Stimulated activated CD4-positive, alpha-beta T cell treated with anti-CD3 and anti-CD28 coated beads, Interleukin-12 subunit alpha, Interleukin-12 subunit beta, amount 100 ng/mL, for 4 hours (primary cell): Measurements from ENCODE around the gene HSFX2.
"Not testable (repeated sequence)": the region's sequence is repeated elsewhere in the genome, so short reads cannot be mapped to it uniquely, and the experiment has no call there.

Source experiments
- DNase-seq: peaks from one replicate; pipeline ENCODE4 v3.0.0-alpha.2; 2020

The HSFX2 gene

GRCh38 chrX:149595214-149595613 lies at the start of gene HSFX2:
TSS of gene HSFX2 (minus strand) at chrX:149595314. CDS start at chrX:149594700, 614 bp downstream.
- not testable (repeated sequence) for DNase-seq

DNA sequence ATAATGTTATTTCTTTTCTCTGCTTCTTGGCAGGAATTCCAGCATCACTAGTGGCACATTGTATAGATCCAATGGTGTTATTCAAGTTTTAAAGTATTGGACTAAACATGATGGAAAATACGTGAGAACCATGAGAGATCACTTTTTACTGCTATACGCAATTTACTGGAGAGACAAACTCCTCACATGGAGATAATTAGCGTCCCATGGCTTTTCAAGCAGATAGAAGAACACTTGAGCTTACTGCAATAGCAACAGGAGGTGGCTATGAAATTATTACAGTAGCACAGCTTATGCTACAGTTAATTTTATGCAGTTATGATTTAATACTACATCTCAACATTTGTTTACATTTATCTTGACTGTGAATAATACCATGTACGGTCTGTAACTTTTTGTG lies 48.4 kb upstream of the HSFX2 start:
- no peak for DNase-seq

DNA sequence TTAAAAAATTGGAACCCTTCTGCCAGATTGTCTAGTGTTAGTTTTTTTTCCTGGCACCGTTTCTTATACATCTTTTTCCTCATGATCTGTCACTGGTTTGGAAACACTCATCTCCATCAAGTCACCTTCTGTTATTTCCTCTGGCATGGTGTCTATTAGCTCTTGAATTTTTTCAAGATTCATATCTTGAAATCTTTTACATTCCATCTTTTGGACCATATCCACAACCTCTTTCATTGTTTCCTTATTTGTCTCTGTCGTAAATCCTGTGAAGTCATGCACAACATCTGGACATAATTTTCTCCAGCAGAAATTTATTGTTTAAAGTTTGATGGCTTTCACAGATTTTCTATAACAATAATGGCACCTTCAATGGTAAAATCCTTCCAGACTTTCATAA lies 46.7 kb upstream of the HSFX2 start:
- no peak for DNase-seq

DNA sequence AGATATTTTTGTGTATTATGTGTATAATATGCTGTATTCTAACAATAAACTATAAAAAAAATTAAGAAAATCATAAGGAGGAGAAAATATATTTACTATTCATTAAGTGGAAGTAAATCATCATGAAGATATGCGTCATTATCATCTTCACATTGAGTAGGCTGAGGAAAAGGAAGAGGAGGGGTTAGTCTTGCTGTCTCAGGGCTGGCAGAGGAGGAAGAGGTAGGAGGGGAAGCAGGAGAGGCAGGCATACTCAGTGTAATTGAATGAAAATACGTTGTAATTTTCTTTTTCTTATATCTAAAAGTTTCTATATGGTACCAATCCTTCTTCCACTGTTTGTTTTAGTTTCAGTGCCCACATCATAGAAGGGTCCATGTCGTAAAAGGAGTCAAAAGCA lies 46.3 kb upstream of the HSFX2 start:
- no peak for DNase-seq

DNA sequence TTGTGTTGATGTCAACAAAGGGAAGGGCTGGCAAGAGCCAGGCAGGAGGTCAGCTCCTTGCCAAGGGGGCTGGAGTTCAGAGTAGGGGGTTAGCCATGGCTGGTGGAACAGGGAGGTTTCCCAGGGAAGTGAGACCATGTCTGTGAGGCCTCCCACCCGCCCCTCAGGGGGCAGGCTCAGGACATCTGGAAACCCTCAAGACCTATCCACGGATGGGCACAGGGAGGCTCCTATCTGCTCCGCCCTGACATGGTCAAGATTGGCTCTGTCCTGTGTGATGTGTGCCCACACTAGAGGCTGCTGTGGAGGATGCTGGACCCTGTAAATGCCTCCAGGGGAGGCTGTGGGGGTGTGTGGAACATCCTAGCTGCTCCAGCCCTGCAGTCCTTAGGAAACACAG lies 44.5 kb upstream of the HSFX2 start:
- no peak for DNase-seq

- DNase-seq: no peak
Measured at GRCh38 chrX:149638860-149639259, 43.7 kb upstream of the HSFX2 start.

DNA sequence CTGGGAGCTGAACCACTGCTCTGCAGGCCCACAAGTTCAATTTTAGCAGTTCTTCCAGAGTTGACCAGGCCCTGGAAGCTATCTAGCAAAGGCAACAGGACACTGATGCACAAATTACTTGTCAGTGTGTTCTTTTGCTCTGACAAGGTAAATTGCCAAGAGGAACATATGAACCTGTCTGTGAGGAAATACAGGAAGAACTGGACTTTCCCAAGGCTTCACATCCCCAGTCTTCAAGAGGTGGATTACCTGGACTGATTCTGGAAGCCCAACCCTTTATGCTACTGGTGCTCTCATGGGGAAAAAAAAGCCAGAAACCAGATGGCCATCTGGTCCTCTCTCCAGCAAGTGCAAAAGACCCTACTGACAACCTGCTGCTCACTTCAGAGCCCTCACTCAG lies 38.4 kb upstream of the HSFX2 start:
- DNase-seq: no peak

DNA sequence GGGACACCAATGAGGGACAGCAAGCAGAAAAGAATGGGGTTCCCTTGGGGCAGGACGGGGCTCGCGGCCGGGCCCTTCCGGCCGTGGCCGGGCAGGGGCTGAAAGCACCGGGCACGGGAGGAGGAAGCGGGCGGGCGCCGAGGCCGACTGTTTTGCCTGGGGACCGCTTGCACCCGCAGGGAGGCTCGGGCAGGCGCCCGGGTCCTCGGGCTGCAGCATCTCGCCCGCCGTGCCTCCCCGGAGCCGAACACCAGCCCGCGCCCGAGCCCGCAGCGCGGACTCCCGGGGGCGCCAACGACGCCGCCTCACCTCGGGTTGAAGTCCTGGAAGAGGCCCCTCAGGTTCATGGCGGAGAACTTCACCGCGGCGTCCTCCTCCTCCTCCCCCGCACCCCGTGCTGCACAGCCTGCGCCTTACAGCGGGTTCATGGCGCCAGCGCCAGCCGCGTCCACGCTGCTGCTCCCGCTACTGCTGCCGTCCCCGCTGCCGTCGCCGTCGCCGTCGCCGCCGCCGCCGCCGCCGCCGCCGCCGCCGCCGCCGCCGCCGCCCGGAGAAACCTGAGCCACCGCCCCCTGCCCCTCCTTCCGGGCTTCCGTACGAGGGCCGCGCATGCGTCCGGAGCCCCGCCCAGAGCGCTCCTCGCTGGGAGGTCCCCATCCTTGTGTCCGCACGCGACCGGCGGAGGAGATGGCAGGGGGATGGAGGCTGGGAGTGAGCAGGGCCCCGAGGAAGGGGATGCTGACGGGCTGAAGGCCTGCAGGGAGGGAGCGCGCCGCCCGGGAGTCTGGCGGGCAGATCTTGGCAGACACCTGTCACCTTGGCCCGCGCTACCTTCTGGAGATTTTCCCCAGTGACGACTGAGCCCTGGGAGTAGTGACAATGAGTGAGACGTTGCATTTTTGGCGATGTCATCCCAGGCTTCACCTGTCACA lies 36.4 kb upstream of the HSFX2 start, which contains the start of gene TMEM185A:
TSS of gene TMEM185A (minus strand) at position 559 of the 932 bp plus-strand sequence. CDS start at position 347, 212 bp downstream.
- peak; percentile 70 for DNase-seq

DNA sequence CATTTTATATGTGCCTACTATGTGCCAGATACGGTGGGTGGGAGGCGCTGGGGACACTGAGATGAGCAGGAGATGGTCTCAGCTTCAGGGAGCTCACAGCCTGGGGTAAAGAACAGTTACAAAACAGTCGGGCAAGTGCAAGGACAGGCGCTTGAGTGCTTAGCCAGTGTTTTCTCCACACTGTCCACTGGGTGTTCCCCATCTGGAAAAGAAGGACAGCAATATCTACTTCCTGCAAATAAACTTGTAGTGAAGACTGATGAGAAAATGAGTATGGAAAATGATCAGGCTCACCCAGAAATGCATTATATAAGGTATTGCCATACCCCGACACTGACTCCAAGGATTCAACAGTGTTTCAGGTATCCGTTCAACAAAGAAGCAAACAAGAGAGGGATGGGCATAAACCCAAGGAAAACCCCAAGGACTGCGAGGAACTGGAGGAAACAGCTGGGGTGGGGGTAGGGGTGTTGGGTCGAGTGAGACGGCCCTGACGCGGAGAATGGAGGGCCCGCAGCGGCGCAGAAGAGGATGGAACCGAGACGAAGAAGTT lies 35.6 kb upstream of the HSFX2 start:
- DNase-seq: no peak

DNA sequence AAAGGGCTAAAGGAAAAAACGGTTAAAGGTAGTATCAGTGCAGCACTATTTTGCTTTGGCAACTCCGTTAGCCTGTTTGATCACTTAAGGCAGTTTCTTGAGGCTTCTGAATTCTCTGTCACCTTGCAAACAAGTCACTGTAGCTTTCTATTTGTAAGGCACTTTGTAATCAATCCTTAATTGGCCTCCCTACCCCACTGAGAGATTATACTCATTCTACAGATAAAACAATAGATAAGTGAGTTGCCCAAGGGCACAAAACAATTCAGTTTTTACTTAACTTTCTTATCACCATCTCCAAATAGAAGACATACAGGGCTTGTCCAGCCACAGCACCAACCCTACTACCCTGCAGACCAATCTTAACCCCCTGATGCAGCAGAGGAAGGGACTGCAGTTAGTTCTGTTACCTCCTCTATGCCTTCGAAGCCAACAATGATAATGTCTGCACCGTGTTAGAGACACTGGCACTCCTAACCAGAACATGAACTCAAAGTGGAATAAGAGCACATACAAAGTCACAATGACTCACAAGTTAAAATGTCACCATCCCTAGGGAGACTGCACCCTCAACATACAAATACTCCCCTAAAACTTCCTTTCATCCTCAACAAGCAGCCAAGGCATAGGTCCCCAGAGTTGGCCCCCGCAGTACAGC lies 34.7 kb upstream of the HSFX2 start:
- DNase-seq: no peak

DNA sequence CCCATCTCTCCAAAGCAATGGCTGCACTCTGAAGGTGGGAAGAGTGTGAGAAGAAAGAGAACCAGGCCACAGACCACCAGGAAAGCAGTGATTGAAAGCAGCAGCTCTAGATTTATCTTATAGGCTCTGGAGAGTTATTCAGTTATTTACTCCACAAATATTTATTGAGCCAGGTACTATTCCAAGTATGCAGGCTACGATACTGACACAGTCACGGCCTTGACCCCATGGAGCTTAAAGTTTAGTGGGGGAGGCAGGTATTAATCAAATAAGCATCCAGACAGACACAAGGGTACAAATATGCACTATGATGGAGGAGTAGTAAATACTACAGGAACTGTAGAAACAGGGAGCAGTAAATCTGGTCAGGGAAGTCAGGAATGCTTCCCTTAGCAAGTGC lies 33.7 kb upstream of the HSFX2 start:
- DNase-seq: no peak

DNA sequence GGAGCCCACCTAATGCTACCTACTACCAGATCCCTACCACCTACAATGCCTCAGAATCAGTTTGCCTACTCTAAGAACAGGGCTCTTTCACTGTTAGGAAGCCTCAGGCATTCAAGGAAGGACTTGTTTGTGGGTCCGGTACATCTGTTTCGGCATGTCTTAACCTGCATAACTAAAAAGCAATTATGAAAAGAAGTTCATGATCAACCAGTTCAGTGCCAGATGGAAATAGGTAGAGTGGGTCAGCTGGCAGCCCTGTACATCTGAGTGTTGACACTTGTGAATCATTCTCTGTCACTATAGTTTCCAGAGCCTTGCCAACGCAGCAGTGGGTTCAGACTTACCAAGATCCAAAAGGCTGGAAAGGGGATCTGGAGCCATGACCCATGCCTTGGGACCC lies 33.2 kb upstream of the HSFX2 start:
- no peak for DNase-seq

DNA sequence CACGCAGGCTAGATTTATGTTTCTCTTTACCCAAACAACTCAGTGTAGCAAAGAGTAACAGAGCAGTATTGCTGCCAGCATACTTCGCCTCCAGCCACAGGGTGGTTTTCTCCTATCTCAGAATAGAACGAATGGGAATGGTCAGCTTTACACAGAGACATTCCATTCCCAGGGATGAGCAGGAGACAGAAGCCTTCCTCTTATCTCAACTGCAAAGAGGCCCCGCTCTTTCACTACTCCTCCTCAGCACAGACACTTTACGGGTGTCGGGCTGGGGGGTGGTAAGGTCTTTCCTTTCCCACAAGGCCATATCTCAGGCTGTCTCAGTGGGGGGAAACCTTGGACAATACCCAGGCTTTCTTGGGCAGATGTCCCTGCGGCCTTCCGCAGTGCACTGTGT lies 31.7 kb upstream of the HSFX2 start:
- not testable (repeated sequence) for DNase-seq

- DNase-seq: not testable (repeated sequence)
Measured at GRCh38 chrX:149619662-149620061, 24.5 kb upstream of the HSFX2 start.

GRCh38 chrX:149618871-149619270 lies 23.8 kb upstream of the HSFX2 start:
- DNase-seq: no peak

DNA sequence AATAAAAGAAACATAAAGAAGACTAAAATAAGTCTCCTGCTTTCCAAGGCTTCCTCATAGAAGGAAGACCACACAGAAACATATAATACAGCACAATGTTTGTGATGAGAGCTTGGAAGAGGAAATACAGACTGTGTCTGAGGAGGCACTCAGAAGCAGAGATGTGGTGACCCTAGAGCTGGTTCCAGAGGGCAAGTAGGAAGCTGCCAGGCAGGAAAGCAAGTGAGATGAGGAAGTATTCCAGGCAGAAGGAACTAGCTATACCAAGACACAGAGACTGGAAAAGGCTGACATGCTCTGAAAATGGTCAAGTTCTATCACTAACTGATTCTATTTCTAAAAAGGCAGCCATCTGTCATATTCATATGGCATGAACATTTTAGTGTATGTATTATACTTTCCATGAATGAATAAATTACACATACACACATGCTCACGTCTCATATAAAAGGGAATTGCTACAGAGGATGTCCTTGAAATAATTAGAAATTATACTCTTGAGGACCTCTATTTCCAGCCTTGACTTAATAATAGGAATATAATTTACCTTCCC lies 16.6 kb upstream of the HSFX2 start:
- DNase-seq: no peak

DNA sequence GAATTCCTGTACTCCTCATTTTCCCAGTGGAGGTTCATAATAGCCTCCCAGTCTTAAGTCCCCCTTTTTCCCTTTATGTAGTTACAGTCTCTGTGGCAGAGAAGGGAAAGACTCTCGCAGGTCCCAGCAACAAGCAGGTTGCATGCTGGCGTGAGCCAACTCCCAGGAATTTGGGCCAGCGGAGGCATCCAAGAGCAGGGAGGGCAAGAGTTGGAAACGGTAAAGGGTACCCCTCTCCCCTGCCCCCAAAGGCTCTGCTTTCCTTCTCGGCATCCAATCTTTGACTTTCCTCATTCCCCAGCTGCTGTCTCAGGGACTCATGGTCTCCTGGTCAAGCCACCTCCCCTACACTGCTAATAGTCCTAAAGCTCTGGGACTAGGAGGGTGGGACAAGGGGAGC lies 15.4 kb upstream of the HSFX2 start:
- DNase-seq: no peak

DNA sequence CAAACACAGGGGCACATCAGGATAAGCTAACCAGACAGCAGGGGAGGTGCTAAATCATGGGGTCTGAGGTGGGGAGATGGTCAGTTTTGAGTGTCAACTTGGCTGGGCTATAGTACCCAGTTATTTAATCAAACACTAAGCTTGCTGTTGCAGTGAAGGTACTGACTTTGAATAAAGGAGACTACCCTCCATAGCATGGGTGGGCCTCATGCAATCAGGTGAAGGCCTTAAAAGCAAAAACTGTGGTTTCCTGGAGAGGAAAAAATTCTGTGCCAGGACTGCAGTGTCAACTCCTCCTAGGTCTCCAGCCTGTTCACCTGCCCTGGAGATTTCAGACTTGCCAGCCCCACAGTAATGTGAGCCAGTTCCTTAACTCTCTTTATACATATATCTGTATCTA lies 12.6 kb upstream of the HSFX2 start:
- no peak for DNase-seq

- DNase-seq: not testable (repeated sequence)
Measured at GRCh38 chrX:149605248-149605885, 10.3 kb upstream of the HSFX2 start.

GRCh38 chrX:149598603-149599002 lies 3.5 kb upstream of the HSFX2 start:
- DNase-seq: peak; percentile 0

- not testable (repeated sequence) for DNase-seq
Measured at GRCh38 chrX:149595943-149596342, 829 bp upstream of the HSFX2 start.

GRCh38 chrX:149590993-149591392 lies 4.1 kb downstream of the HSFX2 start:
- not testable (repeated sequence) for DNase-seq

- DNase-seq: not testable (repeated sequence)
Measured at GRCh38 chrX:149587359-149587758, 7.8 kb downstream of the HSFX2 start, which contains the start of gene MAGEA9B. TSS of gene MAGEA9B (minus strand) at chrX:149587459. CDS start at chrX:149583179, 4,280 bp downstream.
